ENCODE results near the gene EDDM3A.

Gene EDDM3A

DNA sequence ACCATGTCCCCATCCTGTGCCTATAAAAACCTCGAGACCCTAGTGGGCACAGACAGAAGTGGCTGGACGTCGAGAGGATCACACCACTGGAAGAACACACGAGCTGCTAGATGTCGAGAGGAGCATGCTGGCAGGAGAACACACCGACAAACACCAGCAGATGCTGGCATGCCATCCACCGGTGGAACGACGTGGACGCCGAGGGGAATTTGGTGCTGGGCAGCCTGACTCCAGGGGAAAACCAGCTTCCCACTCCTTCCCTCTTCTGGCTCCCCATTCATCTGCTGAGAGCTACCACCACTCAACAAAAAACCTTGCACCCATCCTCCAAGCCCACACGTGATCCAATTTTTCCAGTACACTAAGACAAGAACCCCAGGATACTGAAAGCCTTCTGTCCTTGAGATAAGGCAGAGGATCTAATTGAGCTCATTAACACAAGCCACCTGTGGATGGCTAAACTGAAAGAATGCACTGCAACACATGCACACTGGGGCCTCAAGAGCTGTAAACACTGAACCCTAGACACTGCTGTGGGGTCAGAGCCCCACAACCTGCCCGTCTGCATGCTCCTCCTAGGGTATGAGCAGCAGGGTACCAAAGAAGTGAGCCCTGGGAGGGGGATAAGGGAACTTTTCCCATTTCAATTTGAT is 44.9 kb downstream of the EDDM3A start:
- no peak for DNase-seq

DNA sequence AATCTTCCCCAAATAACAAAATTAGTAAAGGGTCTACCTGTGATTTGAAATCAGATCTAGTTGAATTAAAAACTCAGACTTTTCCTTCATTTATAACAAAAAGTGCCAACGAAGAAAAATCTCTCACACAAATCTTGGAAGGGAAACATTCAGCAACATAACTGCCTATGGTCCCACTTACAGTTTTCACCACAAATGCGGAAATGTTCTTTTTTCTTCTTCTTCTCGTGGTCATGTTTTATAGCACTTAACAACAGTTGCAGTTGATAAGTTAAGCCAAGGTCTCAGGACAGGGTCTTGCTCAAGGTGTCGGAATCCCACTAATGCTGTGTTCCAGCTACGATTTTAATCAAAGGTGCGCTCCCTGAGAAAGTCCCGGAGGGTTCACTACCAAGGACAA is 45.5 kb downstream of the EDDM3A start:
- DNase-seq, result no peak

DNA sequence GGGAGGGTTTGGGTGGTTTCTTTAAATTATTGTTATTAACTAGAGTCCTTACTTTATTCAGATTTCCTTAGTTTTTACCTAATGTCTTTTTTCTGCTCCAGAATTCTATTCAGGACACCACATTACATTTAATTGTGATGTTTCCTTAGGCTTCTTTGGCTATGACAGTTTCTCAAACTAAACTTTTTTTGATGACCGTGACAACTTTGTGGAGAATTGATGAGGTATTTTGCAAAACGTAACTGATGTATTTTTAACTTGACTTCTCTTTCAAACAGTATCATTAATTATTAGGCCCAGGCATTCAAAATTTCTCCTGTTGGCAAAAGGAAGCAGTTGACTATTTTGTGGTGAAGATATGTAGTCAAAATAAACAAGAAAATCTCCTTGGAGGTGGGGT is 45.9 kb downstream of the EDDM3A start:
- DNase-seq, result no peak

DNA sequence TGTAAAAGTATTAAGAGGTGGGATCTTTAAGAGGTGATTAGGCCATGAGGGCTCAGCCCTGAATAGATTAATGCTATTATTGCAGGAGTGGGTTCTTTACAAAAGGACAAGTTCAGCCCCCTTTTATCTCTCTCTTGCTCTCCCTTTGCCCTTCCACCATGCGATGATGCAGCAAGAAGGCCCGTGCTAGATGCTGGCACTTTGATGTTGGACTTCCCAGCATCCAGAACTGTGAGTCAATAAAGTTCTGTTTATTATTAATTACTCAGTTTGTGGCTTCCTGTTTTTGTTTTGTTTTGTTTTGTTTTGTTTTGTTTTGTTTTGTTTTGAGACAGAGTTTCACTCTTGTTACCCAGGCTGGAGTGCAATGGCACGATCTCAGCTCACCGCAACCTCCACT is 46.9 kb downstream of the EDDM3A start:
- no peak for DNase-seq

DNA sequence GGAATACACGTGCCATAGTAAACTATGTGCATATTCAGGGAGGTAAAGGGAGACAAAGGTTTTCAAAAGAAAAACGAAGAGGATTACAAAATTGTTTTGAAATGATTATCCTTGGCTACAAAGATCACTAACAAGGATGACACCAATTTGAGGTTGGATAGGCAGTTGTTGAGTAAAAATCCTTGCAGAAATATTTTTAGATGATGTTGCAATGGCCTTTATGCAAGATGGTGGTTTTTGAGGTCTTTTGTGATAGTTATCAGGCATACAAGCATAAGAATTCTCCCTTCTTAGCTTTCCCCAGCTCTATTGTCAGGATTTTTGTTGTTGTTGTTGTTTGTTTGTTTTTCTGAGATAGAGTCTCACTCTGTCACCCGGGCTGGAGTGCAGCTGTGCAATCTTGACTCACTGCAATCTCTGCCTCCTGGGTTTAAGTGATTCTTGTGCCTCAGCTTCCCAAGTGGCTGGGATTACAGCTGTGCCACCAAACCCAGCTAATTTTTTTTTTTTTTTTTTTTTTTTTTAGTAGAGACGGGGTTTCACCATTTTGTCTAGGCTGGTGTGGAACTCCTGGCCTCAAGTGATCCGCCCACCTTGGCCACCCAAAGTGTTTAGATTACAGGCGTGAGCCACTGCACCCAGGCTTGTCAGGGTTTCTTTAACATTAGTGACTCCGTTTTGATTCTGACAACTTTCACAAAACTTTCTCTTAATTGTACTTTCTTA is 49.1 kb downstream of the EDDM3A start:
- DNase-seq, result no peak

DNA sequence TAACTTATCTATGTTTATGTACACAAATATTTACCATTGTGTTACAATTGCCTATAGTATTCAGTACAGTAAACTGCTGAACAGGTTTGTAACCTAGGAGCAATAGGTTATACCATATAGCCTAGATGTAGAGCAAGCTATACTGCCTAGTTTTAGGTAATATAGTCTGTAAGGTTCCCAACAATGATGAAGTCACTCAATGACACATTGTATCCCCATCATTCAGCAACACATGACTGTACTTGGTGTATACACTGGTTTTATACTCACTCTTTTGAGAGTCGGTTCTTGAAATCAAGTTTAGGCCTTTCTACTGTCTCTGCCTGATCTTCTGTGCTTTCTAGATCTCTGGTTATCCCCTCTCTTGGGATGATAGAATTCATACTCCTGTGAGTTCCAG is 51.5 kb downstream of the EDDM3A start:
- no peak for DNase-seq
